ENCODE data around the gene CTNNA3. TPM values are rescaled to one million over a fixed set of nuclear protein-coding genes. Genes with fewer than 3 reads are reported as not detected.

Gene CTNNA3
- total and polyA plus RNA-seq, 2 donors (not counting 1 experiment from before 2014, with no cell fraction given), result not detected

DNA sequence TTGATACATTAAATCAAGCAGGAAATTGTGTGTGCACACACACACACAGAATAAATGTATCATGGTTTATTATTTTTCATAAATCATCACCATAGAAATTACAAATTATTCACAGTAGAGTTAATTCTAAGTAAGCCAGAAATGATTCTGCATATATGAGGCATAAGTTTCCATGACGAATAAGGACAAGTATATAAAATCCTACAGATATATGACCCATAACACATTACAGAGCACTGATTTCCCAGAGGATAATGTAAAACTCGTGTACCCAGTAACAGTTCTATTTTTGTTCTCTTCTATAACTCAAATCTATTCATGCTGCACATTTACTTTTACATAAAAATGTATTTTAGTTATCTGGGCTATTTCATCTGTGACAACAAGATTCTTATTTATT is 600.5 kb downstream of the CTNNA3 start:
- Histone ChIP-seq H3K79me2 (ENCODE audit: control insufficient read depth, insufficient read depth, low read length) (no peaks in the 10 kb centered on the region), H4K20me1 (ENCODE audit: control insufficient read depth, extremely low read depth, insufficient read depth, low read length) (no peaks in the 10 kb centered on the region), H3K27ac (ENCODE audit: insufficient read depth, low read length) (no peak overlapping the region), H3K9me3 (ENCODE audit: control insufficient read depth, insufficient read depth, low read depth, low read length) (no peaks in the 10 kb centered on the region), H3K9ac (ENCODE audit: insufficient read depth, low read length) (no peak overlapping the region), H2AFZ (ENCODE audit: low read length) (no peak overlapping the region), H3K27me3 (ENCODE audit: control insufficient read depth, insufficient read depth, low read length) (no peaks in the 10 kb centered on the region), H3K4me1 (ENCODE audit: control insufficient read depth, extremely low read depth, insufficient read depth, low read length) (no peaks in the 10 kb centered on the region), H3K4me2 (ENCODE audit: extremely low read depth, insufficient read depth, low read length) (no peak overlapping the region), H3K4me3 (replicated peaks in 1 of 4; ENCODE audit: control extremely low read depth in 1 of 4, insufficient read depth in 1 of 4, low read depth in 3 of 4, low read length in 4 of 4) (no peak overlapping the region), H3K36me3 (ENCODE audit: control insufficient read depth, insufficient read depth, low read length) (no peaks in the 10 kb centered on the region)
- DNase-seq (ENCODE audit: low read depth in 2 of 2), result no peak
- TF ChIP-seq EZH2 (IDR thresholded peaks at IDR 0.05; ENCODE audit: low read length, missing control alignments), result no peak
- TF ChIP-seq, protein P1, sequence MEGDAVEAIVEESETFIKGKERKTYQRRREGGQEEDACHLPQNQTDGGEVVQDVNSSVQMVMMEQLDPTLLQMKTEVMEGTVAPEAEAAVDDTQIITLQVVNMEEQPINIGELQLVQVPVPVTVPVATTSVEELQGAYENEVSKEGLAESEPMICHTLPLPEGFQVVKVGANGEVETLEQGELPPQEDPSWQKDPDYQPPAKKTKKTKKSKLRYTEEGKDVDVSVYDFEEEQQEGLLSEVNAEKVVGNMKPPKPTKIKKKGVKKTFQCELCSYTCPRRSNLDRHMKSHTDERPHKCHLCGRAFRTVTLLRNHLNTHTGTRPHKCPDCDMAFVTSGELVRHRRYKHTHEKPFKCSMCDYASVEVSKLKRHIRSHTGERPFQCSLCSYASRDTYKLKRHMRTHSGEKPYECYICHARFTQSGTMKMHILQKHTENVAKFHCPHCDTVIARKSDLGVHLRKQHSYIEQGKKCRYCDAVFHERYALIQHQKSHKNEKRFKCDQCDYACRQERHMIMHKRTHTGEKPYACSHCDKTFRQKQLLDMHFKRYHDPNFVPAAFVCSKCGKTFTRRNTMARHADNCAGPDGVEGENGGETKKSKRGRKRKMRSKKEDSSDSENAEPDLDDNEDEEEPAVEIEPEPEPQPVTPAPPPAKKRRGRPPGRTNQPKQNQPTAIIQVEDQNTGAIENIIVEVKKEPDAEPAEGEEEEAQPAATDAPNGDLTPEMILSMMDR (conservative IDR thresholded peaks at IDR 0.05 in 1 of 2, IDR thresholded peaks at IDR 0.05 in 1 of 2; ENCODE audit: low read depth in 1 of 2, low read length in 2 of 2), result no peak

DNA sequence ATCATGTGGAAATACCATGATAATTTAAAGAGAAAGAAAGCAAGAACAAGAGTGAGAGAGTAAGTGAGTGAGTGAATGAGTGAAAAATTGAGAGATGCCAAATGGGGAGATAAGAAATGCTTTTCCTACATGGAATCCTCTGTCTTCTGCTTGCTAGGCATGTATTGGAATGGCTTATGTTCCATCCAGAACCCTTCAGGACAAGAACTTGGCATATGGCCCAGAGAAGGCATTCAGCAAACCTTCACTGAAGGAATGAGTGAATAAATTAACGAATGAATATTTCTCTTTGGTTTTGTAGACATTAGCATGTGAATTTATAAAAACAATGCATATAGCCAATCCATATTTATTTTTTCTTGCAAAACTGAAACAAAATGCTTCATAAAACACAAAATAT is 608.0 kb downstream of the CTNNA3 start:
- no peaks in the 10 kb centered on the region for H4K20me1 ChIP-seq (ENCODE audit: control insufficient read depth, extremely low read depth, insufficient read depth, low read length)
- no peaks in the 10 kb centered on the region for H3K79me2 ChIP-seq (ENCODE audit: control insufficient read depth, insufficient read depth, low read length)
- TF ChIP-seq, protein P1 (conservative IDR thresholded peaks at IDR 0.05 in 1 of 2, IDR thresholded peaks at IDR 0.05 in 1 of 2; ENCODE audit: low read depth in 1 of 2, low read length in 2 of 2), result no peak
- no peak for TF ChIP-seq EZH2 (IDR thresholded peaks at IDR 0.05; ENCODE audit: low read length, missing control alignments)

DNA sequence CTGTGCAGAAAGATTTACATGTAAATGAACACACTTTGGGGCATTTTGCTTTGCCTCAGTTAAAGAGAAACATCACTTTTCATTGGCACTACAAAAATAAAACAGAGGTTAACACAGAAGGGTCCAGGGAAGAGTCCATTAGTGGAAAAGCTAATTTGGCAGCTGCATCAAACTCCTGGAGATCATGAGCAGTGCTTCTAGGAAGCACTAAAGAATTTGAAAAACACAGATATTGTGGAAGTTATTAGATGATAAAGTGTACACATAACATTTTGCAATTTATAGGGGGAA is 608.9 kb downstream of the CTNNA3 start:
- no peaks in the 10 kb centered on the region for H3K79me2 ChIP-seq (ENCODE audit: control insufficient read depth, insufficient read depth, low read length)
- DNase-seq (ENCODE audit: low read depth in 2 of 2), result no peak
- no peak overlapping the region for H3K4me3 ChIP-seq (replicated peaks in 1 of 4; ENCODE audit: control extremely low read depth in 1 of 4, insufficient read depth in 1 of 4, low read depth in 3 of 4, low read length in 4 of 4)
- H3K27me3 ChIP-seq (ENCODE audit: control insufficient read depth, insufficient read depth, low read length), result no peaks in the 10 kb centered on the region
- TF ChIP-seq, protein P1 (conservative IDR thresholded peaks at IDR 0.05 in 1 of 2, IDR thresholded peaks at IDR 0.05 in 1 of 2; ENCODE audit: low read depth in 1 of 2, low read length in 2 of 2), result no peak
- TF ChIP-seq EZH2 (IDR thresholded peaks at IDR 0.05; ENCODE audit: low read length, missing control alignments), result no peak
- H3K9me3 ChIP-seq (ENCODE audit: control insufficient read depth, insufficient read depth, low read depth, low read length), result no peaks in the 10 kb centered on the region
- H2AFZ ChIP-seq (ENCODE audit: low read length), result no peak overlapping the region
- no peak overlapping the region for H3K27ac ChIP-seq (ENCODE audit: insufficient read depth, low read length)
- no peak overlapping the region for H3K9ac ChIP-seq (ENCODE audit: insufficient read depth, low read length)
- no peaks in the 10 kb centered on the region for H4K20me1 ChIP-seq (ENCODE audit: control insufficient read depth, extremely low read depth, insufficient read depth, low read length)
- H3K36me3 ChIP-seq (ENCODE audit: control insufficient read depth, insufficient read depth, low read length), result no peaks in the 10 kb centered on the region
- no peaks in the 10 kb centered on the region for H3K4me1 ChIP-seq (ENCODE audit: control insufficient read depth, extremely low read depth, insufficient read depth, low read length)
- no peak overlapping the region for H3K4me2 ChIP-seq (ENCODE audit: extremely low read depth, insufficient read depth, low read length)

More for the DNA sequence above, 608.0 kb downstream of the CTNNA3 start:
- no peak overlapping the region for H2AFZ ChIP-seq (ENCODE audit: low read length)
- H3K9me3 ChIP-seq (ENCODE audit: control insufficient read depth, insufficient read depth, low read depth, low read length), result no peaks in the 10 kb centered on the region
- H3K4me1 ChIP-seq (ENCODE audit: control insufficient read depth, extremely low read depth, insufficient read depth, low read length), result no peaks in the 10 kb centered on the region
- no peak overlapping the region for H3K4me2 ChIP-seq (ENCODE audit: extremely low read depth, insufficient read depth, low read length)
- H3K36me3 ChIP-seq (ENCODE audit: control insufficient read depth, insufficient read depth, low read length), result no peaks in the 10 kb centered on the region
- no peak for DNase-seq (ENCODE audit: low read depth in 2 of 2)
- H3K9ac ChIP-seq (ENCODE audit: insufficient read depth, low read length), result no peak overlapping the region
- no peak overlapping the region for H3K27ac ChIP-seq (ENCODE audit: insufficient read depth, low read length)
- no peak overlapping the region for H3K4me3 ChIP-seq (replicated peaks in 1 of 4; ENCODE audit: control extremely low read depth in 1 of 4, insufficient read depth in 1 of 4, low read depth in 3 of 4, low read length in 4 of 4)
- no peaks in the 10 kb centered on the region for H3K27me3 ChIP-seq (ENCODE audit: control insufficient read depth, insufficient read depth, low read length)
